ENCODE measurements around the gene IRAK1.

The IRAK1 gene

DNA sequence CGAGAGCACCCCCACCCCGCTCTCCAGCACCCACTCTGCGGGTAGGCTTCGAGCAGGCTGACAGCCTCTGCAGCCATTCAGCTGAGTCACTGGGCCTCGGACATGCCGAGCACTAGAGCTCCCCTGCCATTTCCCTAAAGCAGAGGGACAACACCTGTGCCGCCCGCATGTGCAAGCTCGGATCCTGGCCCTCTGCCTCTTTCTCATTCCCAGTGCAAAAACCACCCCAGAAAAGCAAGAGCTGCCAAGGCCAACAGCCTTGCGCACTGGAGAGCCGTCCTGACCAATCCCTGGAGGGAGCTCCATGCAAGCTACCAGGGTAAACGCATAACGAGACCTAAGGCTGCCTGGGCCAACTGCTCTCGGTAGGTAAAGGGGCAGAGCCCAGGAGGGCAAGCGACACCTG is 53.4 kb downstream of the IRAK1 start:
- Histone ChIP-seq H3K4me1 (ENCODE audit: control insufficient read depth, low read depth, low read length) (peaks cover 7% of the 10 kb centered on the region), H3K27me3 (ENCODE audit: control insufficient read depth, insufficient read depth, low read length) (no peaks in the 10 kb centered on the region), H3K27ac (ENCODE audit: low read length) (no peak overlapping the region), H3K4me3 (ENCODE audit: low read length) (no peak overlapping the region), H3K9me3 (ENCODE audit: control insufficient read depth, low read depth, low read length) (peaks cover 9% of the 10 kb centered on the region), H3K36me3 (ENCODE audit: control insufficient read depth, low read depth, low read length) (peaks cover 23% of the 10 kb centered on the region), H3K9ac (ENCODE audit: low read length) (no peak overlapping the region)

DNA sequence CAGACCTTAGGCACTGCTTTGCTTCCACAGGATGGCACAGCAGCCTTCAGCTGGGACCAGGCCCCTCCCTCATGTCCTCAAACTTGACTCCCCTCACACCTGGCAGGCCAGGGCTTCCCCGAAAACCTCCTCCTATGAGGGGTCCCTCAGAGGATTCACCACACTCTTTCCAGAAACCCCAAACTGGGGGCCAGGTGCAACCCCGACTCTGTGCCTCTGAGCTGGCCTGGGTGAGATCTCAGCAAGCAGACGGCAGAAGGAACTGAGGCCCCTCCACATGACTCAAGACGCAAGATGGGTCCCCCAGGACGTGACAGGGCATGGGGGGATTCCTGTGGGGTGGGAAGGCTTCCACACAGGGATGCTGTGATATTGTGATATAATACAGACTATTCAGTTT is 54.3 kb downstream of the IRAK1 start:
- Histone ChIP-seq H3K9me3 (ENCODE audit: control insufficient read depth, low read depth, low read length) (peaks cover 11% of the 10 kb centered on the region), H3K27ac (ENCODE audit: low read length) (no peak overlapping the region), H3K4me1 (ENCODE audit: control insufficient read depth, low read depth, low read length) (peaks cover 7% of the 10 kb centered on the region), H3K27me3 (ENCODE audit: control insufficient read depth, insufficient read depth, low read length) (no peaks in the 10 kb centered on the region), H3K4me3 (ENCODE audit: low read length) (no peak overlapping the region), H3K36me3 (ENCODE audit: control insufficient read depth, low read depth, low read length) (peaks cover 32% of the 10 kb centered on the region), H3K9ac (ENCODE audit: low read length) (no peak overlapping the region)

DNA sequence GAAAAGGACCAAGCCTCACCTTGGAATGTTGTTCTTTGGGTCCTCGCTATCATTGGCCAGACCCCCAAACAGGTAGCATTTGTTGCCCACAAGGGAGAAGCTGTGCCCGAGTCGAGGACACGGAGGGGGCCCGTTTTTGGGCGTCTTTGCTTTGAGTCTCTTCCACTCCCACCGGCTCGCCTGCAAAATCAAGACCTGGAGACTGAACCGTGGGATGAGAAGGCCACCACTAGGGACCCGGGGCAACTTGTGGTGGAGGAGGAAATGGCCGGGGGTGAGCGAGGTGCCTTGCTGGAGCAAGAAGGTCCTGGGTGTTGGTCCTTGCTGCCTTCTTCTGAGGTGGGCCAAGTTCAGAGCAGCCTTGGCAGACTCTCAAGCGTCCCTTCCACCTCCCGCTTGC is 55.6 kb downstream of the IRAK1 start:
- Histone ChIP-seq H3K9ac (ENCODE audit: low read length) (no peak overlapping the region), H3K27me3 (ENCODE audit: control insufficient read depth, insufficient read depth, low read length) (no peaks in the 10 kb centered on the region), H3K36me3 (ENCODE audit: control insufficient read depth, low read depth, low read length) (peaks cover 44% of the 10 kb centered on the region), H3K9me3 (ENCODE audit: control insufficient read depth, low read depth, low read length) (peaks cover 11% of the 10 kb centered on the region), H3K4me3 (ENCODE audit: low read length) (no peak overlapping the region), H3K27ac (ENCODE audit: low read length) (no peak overlapping the region), H3K4me1 (ENCODE audit: control insufficient read depth, low read depth, low read length) (peaks cover 7% of the 10 kb centered on the region)

DNA sequence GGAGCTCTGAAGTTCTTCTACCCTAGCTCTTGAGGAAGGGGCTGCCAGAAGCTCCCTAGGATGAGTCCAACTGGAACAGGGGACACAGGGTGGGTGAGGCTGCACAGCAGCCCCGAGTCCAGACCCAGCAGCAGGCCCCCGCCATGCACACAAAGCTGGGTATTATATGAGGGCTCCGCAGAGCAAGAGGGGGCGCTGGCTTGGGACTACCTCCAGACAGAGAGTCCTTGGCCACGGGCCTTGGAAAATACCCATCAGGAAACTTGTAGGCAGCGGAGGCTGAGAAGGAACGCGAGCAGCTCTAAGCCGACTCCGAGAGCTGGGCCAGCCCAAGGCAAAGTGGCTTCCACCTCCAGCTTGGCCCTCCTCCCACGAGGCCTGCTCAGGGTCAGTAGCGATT is 56.2 kb downstream of the IRAK1 start:
- Histone ChIP-seq H3K9me3 (ENCODE audit: control insufficient read depth, low read depth, low read length) (peaks cover 11% of the 10 kb centered on the region), H3K9ac (ENCODE audit: low read length) (no peak overlapping the region), H3K27me3 (ENCODE audit: control insufficient read depth, insufficient read depth, low read length) (no peaks in the 10 kb centered on the region), H3K36me3 (ENCODE audit: control insufficient read depth, low read depth, low read length) (peaks cover 49% of the 10 kb centered on the region), H3K4me3 (ENCODE audit: low read length) (no peak overlapping the region), H3K27ac (ENCODE audit: low read length) (no peak overlapping the region), H3K4me1 (ENCODE audit: control insufficient read depth, low read depth, low read length) (peaks cover 7% of the 10 kb centered on the region)

DNA sequence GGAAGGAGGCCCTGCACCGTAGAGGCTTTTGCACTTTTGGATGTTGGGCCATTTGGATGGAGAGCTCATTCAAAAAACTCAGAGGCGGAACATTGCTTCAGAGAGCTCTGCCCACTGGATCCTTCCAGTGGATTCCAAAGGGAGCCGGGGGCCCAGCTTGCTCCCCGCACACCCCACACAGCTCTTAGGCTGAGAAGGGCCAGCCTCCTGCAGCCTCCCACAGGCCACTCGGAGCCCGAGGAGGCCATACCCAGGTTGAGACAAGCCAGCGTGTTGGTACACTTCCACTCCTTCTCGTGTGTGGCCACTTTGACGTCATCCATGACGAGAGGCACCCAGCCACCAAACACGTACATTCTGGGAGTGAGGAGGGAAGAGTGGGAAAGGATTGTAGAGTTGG is 58.4 kb downstream of the IRAK1 start:
- H3K27ac ChIP-seq (ENCODE audit: low read length): no peak overlapping the region
- peaks cover 71% of the 10 kb centered on the region for H3K36me3 ChIP-seq (ENCODE audit: control insufficient read depth, low read depth, low read length)

DNA sequence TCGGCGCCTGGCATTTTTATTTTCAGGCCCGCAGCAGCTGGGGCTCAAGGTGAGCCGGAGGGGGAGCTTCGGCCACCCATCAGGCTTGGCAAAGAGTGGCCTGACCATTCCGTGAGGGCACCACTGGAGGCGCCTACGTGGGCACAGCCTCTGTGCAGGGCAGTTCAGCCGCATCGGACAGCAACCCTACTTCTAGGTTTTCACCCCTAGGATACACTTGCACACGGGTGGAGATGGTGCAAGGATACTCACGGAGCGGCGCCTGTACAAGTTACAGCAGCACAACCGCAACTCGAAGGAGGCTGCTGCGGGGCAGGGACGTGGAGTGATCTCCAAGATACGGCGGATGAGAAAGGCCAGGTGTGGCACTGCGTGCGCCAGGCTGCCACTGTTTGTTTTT is 58.9 kb downstream of the IRAK1 start:
- Histone ChIP-seq H3K27me3 (ENCODE audit: control insufficient read depth, insufficient read depth, low read length) (no peaks in the 10 kb centered on the region), H3K9me3 (ENCODE audit: control insufficient read depth, low read depth, low read length) (peaks cover 12% of the 10 kb centered on the region), H3K4me3 (ENCODE audit: low read length) (no peak overlapping the region), H3K9ac (ENCODE audit: low read length) (no peak overlapping the region), H3K4me1 (ENCODE audit: control insufficient read depth, low read depth, low read length) (no peaks in the 10 kb centered on the region), H3K27ac (ENCODE audit: low read length) (no peak overlapping the region), H3K36me3 (ENCODE audit: control insufficient read depth, low read depth, low read length) (peaks cover 75% of the 10 kb centered on the region)

More for the DNA sequence above, 58.4 kb downstream of the IRAK1 start:
- no peaks in the 10 kb centered on the region for H3K4me1 ChIP-seq (ENCODE audit: control insufficient read depth, low read depth, low read length)
- no peak overlapping the region for H3K9ac ChIP-seq (ENCODE audit: low read length)
- peaks cover 12% of the 10 kb centered on the region for H3K9me3 ChIP-seq (ENCODE audit: control insufficient read depth, low read depth, low read length)
- H3K27me3 ChIP-seq (ENCODE audit: control insufficient read depth, insufficient read depth, low read length): no peaks in the 10 kb centered on the region
- H3K4me3 ChIP-seq (ENCODE audit: low read length): no peak overlapping the region
